HEK293T (cell line): ENCODE measurements around the gene ERG.

Experiments
- CTCF ChIA-PET: fragments of 350-600 bp; formaldehyde crosslinking; extraction: SDS; loops from one replicate; lab custom pipeline; 2021; ENCODE audit warnings: antibody characterized with exemption, inconsistent platforms; lab: Yijun Ruan, JAX
- POLR2A ChIA-PET: fragments of 350-600 bp; formaldehyde crosslinking; extraction: SDS; loops from one replicate; lab custom pipeline; 2020; ENCODE audit warnings: antibody characterized with exemption, inconsistent platforms; lab: Yijun Ruan, JAX
- DNase-seq: peaks from one replicate; pipeline ENCODE4 v3.0.0; 2012; ENCODE audit warnings: mixed read lengths; ENCODE audit errors: extremely low spot score
- ARNT ChIP-seq: fragments of 450-650 bp; IDR thresholded peaks from 2 replicates; pipeline ENCODE4 v1.6.1; 2017; ENCODE audit warnings: mild to moderate bottlenecking
- BHLHE40 ChIP-seq: fragments of 450-650 bp; IDR thresholded peaks from 2 replicates; pipeline ENCODE4 v1.6.1; 2016; ENCODE audit warnings: mild to moderate bottlenecking, moderate library complexity, borderline replicate concordance
- CTBP1 ChIP-seq: fragments of 450-650 bp; IDR thresholded peaks from 2 replicates; pipeline ENCODE4 v1.6.1; 2016; ENCODE audit warnings: borderline replicate concordance
- ELF4 ChIP-seq: fragments of 450-650 bp; IDR thresholded peaks from 2 replicates; pipeline ENCODE4 v1.6.1; 2017; ENCODE audit warnings: antibody characterized with exemption
- FOXA1 ChIP-seq: fragments of 450-650 bp; IDR thresholded peaks from 2 replicates; pipeline ENCODE4 v1.6.1; 2016; ENCODE audit warnings: mild to moderate bottlenecking
- FOXK2 ChIP-seq: fragments of 450-650 bp; IDR thresholded peaks from 2 replicates; pipeline ENCODE4 v1.6.1; 2016; ENCODE audit warnings: mild to moderate bottlenecking
- FOXM1 ChIP-seq: fragments of 450-650 bp; IDR thresholded peaks from 2 replicates; pipeline ENCODE4 v1.6.1; 2017; ENCODE audit warnings: mild to moderate bottlenecking, borderline replicate concordance
- HDGF ChIP-seq: fragments of 450-650 bp; IDR thresholded peaks from 2 replicates; pipeline ENCODE4 v1.6.1; 2017; ENCODE audit warnings: antibody characterized with exemption, borderline replicate concordance
- L3MBTL2 ChIP-seq: fragments of 450-650 bp; conservative IDR thresholded peaks from 2 replicates; pipeline ENCODE4 v1.6.1; 2016; ENCODE audit warnings: mild to moderate bottlenecking
- LEF1 ChIP-seq: fragments of 450-650 bp; IDR thresholded peaks from 2 replicates; pipeline ENCODE4 v1.6.1; 2017; ENCODE audit warnings: mild to moderate bottlenecking, borderline replicate concordance
- NFRKB ChIP-seq: fragments of 450-650 bp; IDR thresholded peaks from 2 replicates; pipeline ENCODE4 v1.6.1; 2016; ENCODE audit warnings: mild to moderate bottlenecking, moderate library complexity
- PKNOX1 ChIP-seq: fragments of 450-650 bp; IDR thresholded peaks from 2 replicates; pipeline ENCODE4 v1.6.1; 2016
- SP1 ChIP-seq: fragments of 450-650 bp; IDR thresholded peaks from 2 replicates; pipeline ENCODE4 v1.6.1; 2017
- SUZ12 ChIP-seq: fragments of 450-650 bp; IDR thresholded peaks from 2 replicates; pipeline ENCODE4 v1.6.1; 2016; ENCODE audit warnings: mild to moderate bottlenecking
- TARDBP ChIP-seq: fragments of 450-650 bp; IDR thresholded peaks from 2 replicates; pipeline ENCODE4 v1.6.1; 2016
- ZNF384 ChIP-seq: fragments of 450-650 bp; IDR thresholded peaks from 2 replicates; pipeline ENCODE4 v1.6.1; 2016

Gene ERG

GRCh38 chr21:38342739-38343138, 155.5 kb downstream of the ERG start:
- POLR2A ChIA-PET: no interaction called here
- TF ChIP-seq CTBP1 (no peak), FOXK2 (no peak), NFRKB (no peak), HDGF (no peak), SP1 (no peak), FOXM1 (no peak), FOXA1 (no peak), LEF1 (no peak)
- DNase-seq: no peak
- CTCF ChIA-PET: no interaction called here

- POLR2A ChIA-PET: no interaction called here
- DNase-seq: no peak
- CTCF ChIA-PET: no interaction called here
- TF ChIP-seq TARDBP (no peak), ARNT (no peak), SUZ12 (no peak), ELF4 (no peak), PKNOX1 (no peak), FOXM1 (no peak), LEF1 (no peak), BHLHE40 (no peak), L3MBTL2 (no peak), NFRKB (no peak), HDGF (no peak), CTBP1 (no peak), ZNF384 (no peak), SP1 (no peak), FOXK2 (no peak), FOXA1 (no peak)
Observed at GRCh38 chr21:38341546-38342012, 156.7 kb downstream of the ERG start.

GRCh38 chr21:38340131-38340530, 158.1 kb downstream of the ERG start:
- ChIA-PET CTCF (no interaction called here), POLR2A (no interaction called here)
- no peak for TF ChIP-seq LEF1
- TF ChIP-seq FOXM1: no peak
- no peak for TF ChIP-seq FOXK2
- no peak for TF ChIP-seq HDGF
- no peak for TF ChIP-seq SP1
- TF ChIP-seq L3MBTL2: no peak
- no peak for TF ChIP-seq BHLHE40
- no peak for TF ChIP-seq PKNOX1
- TF ChIP-seq FOXA1: no peak
- TF ChIP-seq SUZ12: no peak
- no peak for TF ChIP-seq ARNT
- no peak for TF ChIP-seq ZNF384
- no peak for TF ChIP-seq TARDBP
- TF ChIP-seq CTBP1: no peak
- no peak for TF ChIP-seq ELF4
- no peak for TF ChIP-seq NFRKB
- DNase-seq: no peak

- POLR2A ChIA-PET: no interaction called here
- no peak for TF ChIP-seq LEF1
- TF ChIP-seq L3MBTL2: no peak
- no peak for TF ChIP-seq BHLHE40
- TF ChIP-seq ARNT: no peak
- TF ChIP-seq HDGF: no peak
- TF ChIP-seq FOXM1: no peak
- TF ChIP-seq ELF4: no peak
- no peak for TF ChIP-seq FOXK2
- no peak for TF ChIP-seq NFRKB
- no peak for TF ChIP-seq FOXA1
- TF ChIP-seq SP1: no peak
- CTCF ChIA-PET: no interaction called here
- no peak for DNase-seq
Observed at GRCh38 chr21:38337793-38338192, 160.5 kb downstream of the ERG start.

GRCh38 chr21:38334866-38335265, 163.4 kb downstream of the ERG start:
- DNase-seq: no peak
- CTCF ChIA-PET: no interaction called here
- POLR2A ChIA-PET: no interaction called here
- TF ChIP-seq SP1 (no peak), CTBP1 (no peak), ARNT (no peak)

- TF ChIP-seq FOXA1 (no peak), HDGF (no peak), ARNT (no peak), CTBP1 (no peak), BHLHE40 (no peak), SUZ12 (no peak), ELF4 (no peak), NFRKB (no peak)
- CTCF ChIA-PET: interaction anchor here (1.0 kb wide), 1 partner anchor 163 kb away, joined by 3 read pairs; no protein-coding TSS in a partner anchor
- DNase-seq: no peak
- POLR2A ChIA-PET: interaction anchor here (0.6 kb wide), 1 partner anchor 17 kb away, joined by 3 read pairs; no protein-coding TSS in a partner anchor
Observed at GRCh38 chr21:38333301-38334272, 164.7 kb downstream of the ERG start.

- ChIA-PET CTCF (no interaction called here), POLR2A (no interaction called here)
- no peak for DNase-seq
- TF ChIP-seq SUZ12 (no peak), FOXM1 (no peak), TARDBP (no peak), ELF4 (no peak), HDGF (no peak), LEF1 (no peak), BHLHE40 (no peak), FOXK2 (no peak), L3MBTL2 (no peak), CTBP1 (no peak), FOXA1 (no peak), ARNT (no peak), ZNF384 (no peak), PKNOX1 (no peak)
Observed at GRCh38 chr21:38330666-38331065, 167.6 kb downstream of the ERG start.
